K562 (cell line): Measurements from ENCODE around the gene RSPH10B. TPM values are rescaled to one million over a fixed set of nuclear protein-coding genes. Genes with fewer than 3 reads are reported as not detected.
A peak's percentile ranks its signal among the peaks of the same experiment; 100 is the strongest.
"Not testable (repeated sequence)": the region's sequence is repeated elsewhere in the genome, so short reads cannot be mapped to it uniquely, and the experiment has no call there.

Experiments
- ATAC-seq: fragments of 200-7000 bp; cut with Tn5 transposase; 3 replicates; pipeline ENCODE4 v1.9.1; 2020; ENCODE audit warnings: moderate library complexity
- BruUV-seq: library from RNA; stranded (reverse); fragments of 400-500 nt; replicated peaks from 2 replicates; lab custom pipeline; 2021; lab: Mats Ljungman, UMichigan
- CTCF ChIA-PET: fragments of 300-600 bp; formaldehyde crosslinking; extraction: SDS; loops from one replicate; lab custom pipeline; 2021; ENCODE audit warnings: low intra/inter-chr PET ratio; lab: Yijun Ruan, JAX
- POLR2A ChIA-PET: fragments of 300-600, 350-650 bp; sonication (Branson Sonifier 250); formaldehyde crosslinking; extraction: SDS; loops from one replicate; lab custom pipeline; 2021; ENCODE audit warnings: antibody characterized with exemption, inconsistent platforms; lab: Yijun Ruan, JAX
- DNase-seq, 4 experiments: peaks; one replicate each; pipeline versions ENCODE4 v3.0.0 to v3.0.0-alpha.2; 2011 to 2018; ENCODE audit warnings: low spot score in 3 of 4, mixed read lengths in 3 of 4; ENCODE audit errors: extremely low read depth in 1 of 4
- FAIRE-seq: peaks from 2 replicates; lab custom pipeline; 2011; peaks lifted over from hg19 to GRCh38; lab: Jason Lieb, UNC
- H2AFZ ChIP-seq: 2 replicates; pipeline ENCODE4 v1.6.0; 2011; ENCODE audit warnings: low read depth, low read length, control low read depth, inconsistent platforms
- H3K27ac ChIP-seq: fragments of 200-600 bp; 3 replicates; pipeline ENCODE4 v1.8.0; 2011; ENCODE audit warnings: low read depth, mild to moderate bottlenecking, control low read depth, inconsistent platforms, low read length, moderate library complexity, mixed read lengths; ENCODE audit errors: extremely low read depth
- H3K27me3 ChIP-seq, 2 experiments: fragments of 300-600 bp in 1 of 2; 2 replicates in 1 of 2; 3 replicates in 1 of 2; pipeline versions ENCODE4 v1.6.0 to v1.8.0; 2011; ENCODE audit warnings: inconsistent platforms in 2 of 2, low read length in 2 of 2, mild to moderate bottlenecking in 1 of 2, mixed read lengths in 1 of 2, moderate library complexity in 1 of 2; ENCODE audit not compliant: control insufficient read depth in 2 of 2, insufficient read depth in 2 of 2
- H3K36me3 ChIP-seq: fragments of 300-600 bp; 3 replicates; pipeline ENCODE4 v1.8.0; 2011; ENCODE audit warnings: mild to moderate bottlenecking, low read length, inconsistent platforms; ENCODE audit not compliant: control insufficient read depth, insufficient read depth
- H3K4me1 ChIP-seq, 2 experiments: fragments of 200-600 bp in 1 of 2; replicated peaks in 1 of 2; 2 replicates in 1 of 2; 3 replicates in 1 of 2; pipeline versions ENCODE4 v1.5.1 to v1.8.0; 2011; ENCODE audit warnings: inconsistent platforms in 2 of 2, low read length in 2 of 2, mild to moderate bottlenecking in 1 of 2, mixed read lengths in 1 of 2, moderate library complexity in 1 of 2; ENCODE audit not compliant: control insufficient read depth in 2 of 2, insufficient read depth in 2 of 2
- H3K4me2 ChIP-seq: 2 replicates; pipeline ENCODE4 v1.6.1; 2011; ENCODE audit warnings: low read length, control low read depth, inconsistent platforms, mixed read lengths; ENCODE audit not compliant: insufficient read depth
- H3K4me3 ChIP-seq: fragments of 200-600 bp; sonication (generic), shearing (Covaris generic); 2 replicates; pipeline ENCODE4 v1.5.1; 2016; ENCODE audit warnings: control low read depth, inconsistent platforms
- H3K79me2 ChIP-seq: fragments of 200-600 bp; 3 replicates; pipeline ENCODE4 v1.8.0; 2011; ENCODE audit warnings: low read length, inconsistent platforms; ENCODE audit not compliant: control insufficient read depth, insufficient read depth
- H3K9ac ChIP-seq, 2 experiments: 2 replicates each; pipeline versions ENCODE4 v1.6.0 to v1.6.1; 2011; ENCODE audit warnings: low read depth in 2 of 2, low read length in 2 of 2, control low read depth in 1 of 2, inconsistent platforms in 1 of 2, mild to moderate bottlenecking in 1 of 2, mixed read lengths in 1 of 2; ENCODE audit not compliant: insufficient read depth in 1 of 2
- H3K9me1 ChIP-seq: one replicate; pipeline ENCODE4 v1.6.0; 2011; ENCODE audit warnings: inconsistent platforms, mild to moderate bottlenecking, low read length, moderate library complexity; ENCODE audit not compliant: control insufficient read depth, insufficient read depth
- H3K9me3 ChIP-seq: replicated peaks from 2 replicates; pipeline ENCODE4 v1.5.1; 2011; ENCODE audit warnings: low read depth, low read length, inconsistent platforms; ENCODE audit not compliant: control insufficient read depth, insufficient read depth
- H4K20me1 ChIP-seq: replicated peaks from 2 replicates; pipeline ENCODE4 v1.6.1; 2011; ENCODE audit warnings: low read length, inconsistent platforms, mixed read lengths; ENCODE audit not compliant: control insufficient read depth, insufficient read depth
- WGBS: fragments of 100-300 bp; shearing (Covaris generic); methylation state at CpG from one replicate; pipeline ENCODE4 v1.1.6; 2016; ENCODE audit warnings: low coverage, mixed read lengths; ENCODE audit not compliant: insufficient coverage; ENCODE audit errors: missing lambda C conversion rate; 5-methylcytosine and 5-hydroxymethylcytosine counted together
- in situ Hi-C: fragments of 300-500 bp; cut with MboI; formaldehyde crosslinking; loops from 4 replicates; pipeline ENCODE4 v1.15.0; 2018; ENCODE audit warnings: inconsistent platforms, mixed read lengths
- intact Hi-C: fragments of 100-400 bp; cut with micrococcal nuclease; formaldehyde crosslinking; loops from 2 replicates; pipeline ENCODE4 v1.14.2; 2022
- polyA plus RNA-seq, 8 experiments: library from polyadenylated mRNA; depleted of rRNA in 4 of 8; stranded (reverse) in 5 of 8; unstranded in 3 of 8; fragments of >200 nt; fragmentation: Nextera tagmentation in 2 of 8; fragmentation: Illumina TruSeq in 1 of 8; extraction: Ambion mirVana in 2 of 8; extraction: Trizol in 1 of 8; gene quantifications; 2 replicates each; pipeline versions ENCODE4 v1.2.1 to v1.2.3, GENCODE V29; 2011 to 2014; ENCODE audit warnings: inconsistent platforms in 1 of 8, missing spikeins in 1 of 8
- small RNA-seq: library from RNA; depleted of rRNA; stranded (forward); fragments of <200 nt; gene quantifications from one replicate; pipeline ENCODE3, GENCODE V24; 2014
- total RNA-seq, 7 experiments: library from RNA; depleted of rRNA in 6 of 7; stranded (reverse); fragments of >200 nt in 6 of 7; fragmentation: Illumina TruSeq in 2 of 7; extraction: Trizol in 2 of 7; gene quantifications; 2 replicates each; pipeline versions ENCODE4 v1.2.1 to v1.2.3, GENCODE V29; 2011 to 2021; ENCODE audit warnings: low replicate concordance in 1 of 7

Gene RSPH10B
- total and polyA plus RNA-seq, 9 of the 15 experiments (the other 6 are each of a cell fraction or from before 2014, with no cell fraction given) = 0.01 to 0.09 TPM; not detected in 7

DNA sequence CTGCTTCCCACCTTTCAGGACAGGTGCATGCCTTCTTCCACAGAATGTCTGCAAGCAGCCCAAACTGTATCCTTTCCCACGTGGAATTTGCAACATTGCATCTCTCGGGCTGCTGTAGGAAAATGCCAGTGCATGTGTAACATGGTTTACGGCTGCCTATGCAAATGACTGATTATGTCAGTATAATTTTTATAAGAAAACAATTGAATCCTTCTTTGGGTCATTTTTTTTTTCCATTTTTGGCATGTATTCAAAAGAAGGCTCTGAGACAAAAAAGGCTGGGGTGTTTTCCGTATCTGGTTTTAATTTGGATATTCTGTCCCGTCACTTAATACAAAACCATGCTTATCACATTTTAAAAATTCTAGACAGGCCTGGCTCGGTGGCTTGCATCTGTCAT, 90.4 kb downstream of the RSPH10B start:
- H4K20me1 ChIP-seq, H3K27me3 ChIP-seq, H3K4me1 ChIP-seq, CTCF ChIA-PET, ATAC-seq, H3K79me2 ChIP-seq, H3K4me3 ChIP-seq, POLR2A ChIA-PET, H3K9me1 ChIP-seq, BruUV-seq, H3K4me2 ChIP-seq, FAIRE-seq, in situ Hi-C loops, H3K9me3 ChIP-seq, H2AFZ ChIP-seq, DNase-seq, H3K27ac ChIP-seq, H3K36me3 ChIP-seq, H3K9ac ChIP-seq, intact Hi-C loops: not testable (repeated sequence)
- 31% methylated on average over 6 of the region's 6 CpGs for WGBS

DNA sequence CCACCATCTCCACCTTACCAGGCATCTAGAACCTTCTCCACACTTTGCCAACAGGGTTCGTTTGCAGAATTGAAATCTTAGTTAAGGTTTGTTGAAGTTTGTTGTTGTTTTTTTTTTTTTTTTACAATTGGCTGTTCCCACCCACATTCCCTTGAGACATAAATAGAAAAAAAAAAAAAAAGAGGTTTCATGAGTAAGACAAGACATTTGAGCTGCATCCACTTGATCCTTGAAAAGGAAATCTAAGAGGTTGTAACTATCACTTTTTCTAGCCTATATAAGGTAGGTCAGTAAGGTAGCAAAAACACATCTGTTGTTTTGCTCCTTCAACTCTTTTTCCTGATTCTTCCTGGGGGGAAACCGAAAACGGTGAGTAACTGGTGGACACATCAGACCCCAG, 90.9 kb downstream of the RSPH10B start:
- WGBS = 6% methylated on average over 3 of the region's 3 CpGs
- H3K9me3 ChIP-seq, CTCF ChIA-PET, H4K20me1 ChIP-seq, H3K36me3 ChIP-seq, DNase-seq, H3K9me1 ChIP-seq, H3K9ac ChIP-seq, H3K27ac ChIP-seq, in situ Hi-C loops, BruUV-seq, intact Hi-C loops, H3K27me3 ChIP-seq, ATAC-seq, H3K4me3 ChIP-seq, H3K4me2 ChIP-seq, H3K4me1 ChIP-seq, POLR2A ChIA-PET, H3K79me2 ChIP-seq, FAIRE-seq: not testable (repeated sequence)
- peak overlapping the region; percentile 58; the same call in 1 of the 2 replicates for H2AFZ ChIP-seq

Small RNA genes lying within 50 kb of the gene (small RNA-seq; reads per million reads assigned to genes)
- gene RF00019 (not detected), gene SNORA80D (4.1 reads per million, percentile 91 among the genes with 10 or more reads in this experiment)

Other genes with a start within 250 kb of the RSPH10B start
Only the 7 nearest of the 8 such genes appear.
- gene OCM, start 89.9 kb downstream of the RSPH10B start, total RNA-seq (2014; rRNA removed) = not detected in 2 replicates
- not detected in 2 replicates for gene OCM, start 89.9 kb downstream of the RSPH10B start, total RNA-seq (2014; rRNA removed; fragmentation: Illumina TruSeq; extraction: Trizol)
- not detected in 2 replicates for gene OCM, start 89.9 kb downstream of the RSPH10B start, total RNA-seq (2015; rRNA removed; fragmentation: Illumina TruSeq; extraction: Trizol)
- gene OCM, start 89.9 kb downstream of the RSPH10B start, total RNA-seq (2021) = not detected in 2 replicates
- gene OCM, start 89.9 kb downstream of the RSPH10B start, polyA plus RNA-seq (2011; rRNA removed) = not detected in 2 replicates
- not detected in 2 replicates for gene OCM, start 89.9 kb downstream of the RSPH10B start, polyA plus RNA-seq (2014; fragmentation: Illumina TruSeq; extraction: Trizol)
- gene OCM, start 89.9 kb downstream of the RSPH10B start, polyA plus RNA-seq (2014; fragmentation: Nextera tagmentation; extraction: Ambion mirVana) = not detected
- gene OCM, start 89.9 kb downstream of the RSPH10B start, polyA plus RNA-seq (2014; rRNA removed) = not detected in 2 replicates
- gene CCZ1, start 72.0 kb downstream of the RSPH10B start, total RNA-seq (2014; rRNA removed) = 48.7 and 55.6 TPM in 2 replicates
- 86.0 and 99.2 TPM in 2 replicates for gene CCZ1, start 72.0 kb downstream of the RSPH10B start, total RNA-seq (2014; rRNA removed; fragmentation: Illumina TruSeq; extraction: Trizol)
- 59.1 and 64.1 TPM in 2 replicates for gene CCZ1, start 72.0 kb downstream of the RSPH10B start, total RNA-seq (2015; rRNA removed; fragmentation: Illumina TruSeq; extraction: Trizol)
- 74.5 and 80.7 TPM in 2 replicates for gene CCZ1, start 72.0 kb downstream of the RSPH10B start, total RNA-seq (2021)
- gene CCZ1, start 72.0 kb downstream of the RSPH10B start, polyA plus RNA-seq (2011; rRNA removed) = 80.3 and 94.6 TPM in 2 replicates
- gene CCZ1, start 72.0 kb downstream of the RSPH10B start, polyA plus RNA-seq (2014; fragmentation: Illumina TruSeq; extraction: Trizol) = 59.1 and 78.1 TPM in 2 replicates
- 10 to 100 TPM; 34.5 to 37.6 TPM for gene CCZ1, start 72.0 kb downstream of the RSPH10B start, polyA plus RNA-seq (2014; fragmentation: Nextera tagmentation; extraction: Ambion mirVana)
- gene CCZ1, start 72.0 kb downstream of the RSPH10B start, polyA plus RNA-seq (2014; rRNA removed) = 79.8 and 84.3 TPM in 2 replicates
- gene PMS2, start 38.4 kb upstream of the RSPH10B start, total RNA-seq (2014; rRNA removed) = 13.4 and 17.8 TPM in 2 replicates
- 21.9 and 23.2 TPM in 2 replicates for gene PMS2, start 38.4 kb upstream of the RSPH10B start, total RNA-seq (2014; rRNA removed; fragmentation: Illumina TruSeq; extraction: Trizol)
- gene PMS2, start 38.4 kb upstream of the RSPH10B start, total RNA-seq (2015; rRNA removed; fragmentation: Illumina TruSeq; extraction: Trizol) = 24.9 and 27.6 TPM in 2 replicates
- 17.4 and 17.9 TPM in 2 replicates for gene PMS2, start 38.4 kb upstream of the RSPH10B start, total RNA-seq (2021)
- 16.2 and 16.5 TPM in 2 replicates for gene PMS2, start 38.4 kb upstream of the RSPH10B start, polyA plus RNA-seq (2011; rRNA removed)
- 16.3 and 20.0 TPM in 2 replicates for gene PMS2, start 38.4 kb upstream of the RSPH10B start, polyA plus RNA-seq (2014; fragmentation: Illumina TruSeq; extraction: Trizol)
- 1 to 10 TPM; 4.9 to 6.5 TPM for gene PMS2, start 38.4 kb upstream of the RSPH10B start, polyA plus RNA-seq (2014; fragmentation: Nextera tagmentation; extraction: Ambion mirVana)
- 12.2 and 12.6 TPM in 2 replicates for gene PMS2, start 38.4 kb upstream of the RSPH10B start, polyA plus RNA-seq (2014; rRNA removed)
- gene AIMP2, start 38.6 kb upstream of the RSPH10B start, total RNA-seq (2014; rRNA removed) = 83.5 and 84.9 TPM in 2 replicates
- 47.2 and 51.8 TPM in 2 replicates for gene AIMP2, start 38.6 kb upstream of the RSPH10B start, total RNA-seq (2014; rRNA removed; fragmentation: Illumina TruSeq; extraction: Trizol)
- gene AIMP2, start 38.6 kb upstream of the RSPH10B start, total RNA-seq (2015; rRNA removed; fragmentation: Illumina TruSeq; extraction: Trizol) = 66.4 and 67.0 TPM in 2 replicates
- gene AIMP2, start 38.6 kb upstream of the RSPH10B start, total RNA-seq (2021) = 62.5 and 65.8 TPM in 2 replicates
- gene AIMP2, start 38.6 kb upstream of the RSPH10B start, polyA plus RNA-seq (2011; rRNA removed) = 57.8 and 69.3 TPM in 2 replicates
- gene AIMP2, start 38.6 kb upstream of the RSPH10B start, polyA plus RNA-seq (2014; fragmentation: Illumina TruSeq; extraction: Trizol) = 57.6 and 70.8 TPM in 2 replicates
- 10 to 100 TPM; 47.5 to 63.5 TPM for gene AIMP2, start 38.6 kb upstream of the RSPH10B start, polyA plus RNA-seq (2014; fragmentation: Nextera tagmentation; extraction: Ambion mirVana)
- 65.7 and 73.7 TPM in 2 replicates for gene AIMP2, start 38.6 kb upstream of the RSPH10B start, polyA plus RNA-seq (2014; rRNA removed)
- not detected in 2 replicates for gene ANKRD61, start 60.7 kb upstream of the RSPH10B start, total RNA-seq (2014; rRNA removed)
- not detected in 2 replicates for gene ANKRD61, start 60.7 kb upstream of the RSPH10B start, total RNA-seq (2014; rRNA removed; fragmentation: Illumina TruSeq; extraction: Trizol)
- not detected in 2 replicates for gene ANKRD61, start 60.7 kb upstream of the RSPH10B start, total RNA-seq (2015; rRNA removed; fragmentation: Illumina TruSeq; extraction: Trizol)
- gene ANKRD61, start 60.7 kb upstream of the RSPH10B start, total RNA-seq (2021) = not detected in 2 replicates
- 0.10 TPM in 1 of 2 replicates, not detected in the other for gene ANKRD61, start 60.7 kb upstream of the RSPH10B start, polyA plus RNA-seq (2011; rRNA removed)
- 0.09 and 0.12 TPM in 2 replicates for gene ANKRD61, start 60.7 kb upstream of the RSPH10B start, polyA plus RNA-seq (2014; fragmentation: Illumina TruSeq; extraction: Trizol)
- under 1 TPM; 0.08 to 0.11 TPM for gene ANKRD61, start 60.7 kb upstream of the RSPH10B start, polyA plus RNA-seq (2014; fragmentation: Nextera tagmentation; extraction: Ambion mirVana)
- not detected in 2 replicates for gene ANKRD61, start 60.7 kb upstream of the RSPH10B start, polyA plus RNA-seq (2014; rRNA removed)
- 213 and 429 TPM in 2 replicates for gene EIF2AK1, start 88.5 kb upstream of the RSPH10B start, total RNA-seq (2014; rRNA removed)
- 53.4 and 63.1 TPM in 2 replicates for gene EIF2AK1, start 88.5 kb upstream of the RSPH10B start, total RNA-seq (2014; rRNA removed; fragmentation: Illumina TruSeq; extraction: Trizol)
- 39.1 and 42.2 TPM in 2 replicates for gene EIF2AK1, start 88.5 kb upstream of the RSPH10B start, total RNA-seq (2015; rRNA removed; fragmentation: Illumina TruSeq; extraction: Trizol)
- 148 and 160 TPM in 2 replicates for gene EIF2AK1, start 88.5 kb upstream of the RSPH10B start, total RNA-seq (2021)
- 145 and 147 TPM in 2 replicates for gene EIF2AK1, start 88.5 kb upstream of the RSPH10B start, polyA plus RNA-seq (2011; rRNA removed)
- gene EIF2AK1, start 88.5 kb upstream of the RSPH10B start, polyA plus RNA-seq (2014; fragmentation: Illumina TruSeq; extraction: Trizol) = 125 and 149 TPM in 2 replicates
- 10 to 100 TPM; 28.8 to 42.3 TPM for gene EIF2AK1, start 88.5 kb upstream of the RSPH10B start, polyA plus RNA-seq (2014; fragmentation: Nextera tagmentation; extraction: Ambion mirVana)
- gene EIF2AK1, start 88.5 kb upstream of the RSPH10B start, polyA plus RNA-seq (2014; rRNA removed) = 142 and 180 TPM in 2 replicates
- 5.4 and 8.2 TPM in 2 replicates for gene USP42, start 134.3 kb upstream of the RSPH10B start, total RNA-seq (2014; rRNA removed)
- 7.4 and 8.2 TPM in 2 replicates for gene USP42, start 134.3 kb upstream of the RSPH10B start, total RNA-seq (2014; rRNA removed; fragmentation: Illumina TruSeq; extraction: Trizol)
- 6.6 and 7.0 TPM in 2 replicates for gene USP42, start 134.3 kb upstream of the RSPH10B start, total RNA-seq (2015; rRNA removed; fragmentation: Illumina TruSeq; extraction: Trizol)
- 15.3 and 16.1 TPM in 2 replicates for gene USP42, start 134.3 kb upstream of the RSPH10B start, total RNA-seq (2021)
- 4.8 and 6.3 TPM in 2 replicates for gene USP42, start 134.3 kb upstream of the RSPH10B start, polyA plus RNA-seq (2011; rRNA removed)
- gene USP42, start 134.3 kb upstream of the RSPH10B start, polyA plus RNA-seq (2014; fragmentation: Illumina TruSeq; extraction: Trizol) = 11.2 and 12.7 TPM in 2 replicates
- 1 to 10 TPM; 2.1 to 4.1 TPM for gene USP42, start 134.3 kb upstream of the RSPH10B start, polyA plus RNA-seq (2014; fragmentation: Nextera tagmentation; extraction: Ambion mirVana)
- gene USP42, start 134.3 kb upstream of the RSPH10B start, polyA plus RNA-seq (2014; rRNA removed) = 6.0 and 7.2 TPM in 2 replicates